NCI-H2196 treated with DMSO at 0.1 percent for 48 hours (cell line): ENCODE measurements around the gene RBL2.
"Not testable (repeated sequence)": the region's sequence is repeated elsewhere in the genome, so short reads cannot be mapped to it uniquely, and the experiment has no call there.

Source experiments
- DNase-seq: peaks from one replicate; lab custom pipeline; 2025; ENCODE audit not compliant: unreplicated experiment; lab: John Stamatoyannopoulos, UW

The RBL2 gene

DNA sequence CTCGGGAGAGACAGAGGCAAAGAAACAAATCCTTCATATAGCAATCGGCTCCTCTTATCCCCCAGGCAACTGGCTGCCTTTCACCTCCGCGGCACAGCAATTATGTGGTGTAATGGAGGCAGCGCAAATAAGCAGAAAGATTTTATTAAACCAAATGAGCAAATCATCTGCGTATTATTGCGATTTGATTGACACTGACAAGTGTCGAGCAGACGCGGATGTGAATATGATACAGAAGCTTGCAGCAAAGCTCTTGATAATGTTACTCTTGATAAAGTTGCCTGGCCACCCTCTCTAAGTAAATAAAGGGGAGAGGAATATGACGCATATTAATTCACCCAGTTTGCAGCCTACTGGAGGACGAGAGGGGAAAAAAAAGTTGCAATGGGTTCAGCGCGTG is 95.2 kb downstream of the RBL2 start:
- no peak for DNase-seq

DNA sequence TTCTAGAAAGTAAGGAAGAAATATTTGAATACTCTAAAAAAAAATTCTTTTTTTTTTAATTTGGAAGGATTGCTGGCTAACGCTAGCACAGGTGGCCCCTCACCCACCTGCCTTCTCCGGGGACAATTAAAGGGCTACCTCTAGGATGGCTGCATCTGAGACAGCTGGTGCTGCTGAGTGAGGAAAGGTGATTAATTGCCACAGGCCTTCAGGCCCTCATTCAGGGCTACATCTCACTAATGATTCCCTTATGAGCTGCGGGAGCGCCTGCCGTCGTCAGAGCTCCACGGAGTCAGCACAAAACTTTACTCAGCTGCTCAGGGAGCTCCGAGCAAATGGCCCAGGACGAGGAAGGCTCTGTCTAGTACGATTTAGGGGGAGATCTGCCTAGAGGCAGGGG is 95.8 kb downstream of the RBL2 start:
- DNase-seq = no peak

DNA sequence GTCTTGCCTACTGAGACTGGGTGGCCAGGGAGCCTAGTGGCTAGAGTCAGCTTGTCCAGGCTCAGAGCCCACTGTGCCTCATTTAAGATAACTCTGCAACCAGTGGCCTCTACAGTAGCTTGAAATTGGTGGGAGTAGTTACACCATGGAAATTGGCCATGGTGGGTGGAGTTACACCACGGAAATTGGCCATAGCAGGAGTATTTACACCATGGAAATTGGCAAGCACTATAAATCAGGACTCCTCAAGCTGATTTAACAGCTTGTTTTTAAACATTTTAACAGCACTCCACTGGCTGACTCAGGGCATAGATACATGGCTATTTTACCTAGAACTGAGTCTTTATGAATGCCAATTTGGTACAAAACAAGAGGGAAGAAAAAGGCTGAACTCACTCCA is 96.5 kb downstream of the RBL2 start:
- DNase-seq = no peak

DNA sequence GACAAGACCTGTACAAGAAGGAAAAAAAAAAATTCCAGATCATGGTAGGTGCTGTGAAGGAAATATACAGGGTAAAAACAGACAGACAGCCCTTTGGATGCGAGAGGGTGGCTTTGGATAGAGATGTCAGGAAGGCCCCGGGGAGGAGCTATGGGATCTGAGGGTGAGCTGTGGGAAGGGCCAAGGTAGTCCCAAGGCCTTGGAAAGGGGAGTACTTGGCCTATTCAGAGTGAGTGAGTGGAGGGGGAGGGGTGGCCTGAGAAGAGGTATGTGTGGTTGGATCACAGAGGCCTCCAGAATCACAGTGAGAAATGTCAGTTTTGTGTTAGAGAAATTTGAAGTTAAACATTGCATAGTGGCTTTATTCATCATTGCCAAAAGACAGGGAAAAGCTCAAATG is 99.9 kb downstream of the RBL2 start:
- no peak for DNase-seq

DNA sequence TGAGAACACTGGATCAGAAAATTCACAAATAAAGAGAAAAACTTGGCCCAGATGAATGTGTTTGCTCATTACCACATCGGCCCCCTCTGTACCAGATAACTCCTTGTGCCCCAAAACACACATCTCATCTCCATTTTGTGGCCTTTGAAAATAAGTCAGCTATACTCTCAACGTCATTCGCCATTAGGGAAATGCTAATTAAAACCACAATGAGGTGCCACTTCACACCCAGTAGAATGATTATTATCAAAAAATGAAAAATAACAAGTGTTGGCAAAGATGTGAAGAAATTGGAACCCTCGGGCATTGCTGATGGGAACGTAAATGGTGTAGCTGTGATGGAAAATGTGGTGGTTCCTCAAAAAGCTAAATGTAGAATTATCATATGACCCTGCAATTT is 103.4 kb downstream of the RBL2 start:
- DNase-seq = no peak

DNA sequence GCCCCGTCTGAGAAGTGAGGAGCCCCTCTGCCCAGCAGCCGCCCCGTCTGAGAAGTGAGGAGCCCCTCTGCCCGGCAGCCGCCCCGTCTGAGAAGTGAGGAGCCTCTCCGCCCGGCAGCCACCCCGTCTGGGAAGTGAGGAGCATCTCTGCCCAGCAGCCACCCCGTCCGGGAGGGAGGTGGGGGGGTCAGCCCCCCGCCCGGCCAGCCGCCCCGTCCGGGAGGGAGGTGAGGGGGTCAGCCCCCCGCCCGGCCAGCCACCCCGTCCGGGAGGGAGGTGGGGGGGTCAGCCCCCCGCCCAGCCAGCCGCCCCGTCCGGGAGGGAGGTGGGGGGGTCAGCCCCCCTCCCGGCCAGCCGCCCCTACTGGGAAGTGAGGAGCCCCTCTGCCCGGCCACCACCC is 105.1 kb downstream of the RBL2 start:
- not testable (repeated sequence) for DNase-seq

DNA sequence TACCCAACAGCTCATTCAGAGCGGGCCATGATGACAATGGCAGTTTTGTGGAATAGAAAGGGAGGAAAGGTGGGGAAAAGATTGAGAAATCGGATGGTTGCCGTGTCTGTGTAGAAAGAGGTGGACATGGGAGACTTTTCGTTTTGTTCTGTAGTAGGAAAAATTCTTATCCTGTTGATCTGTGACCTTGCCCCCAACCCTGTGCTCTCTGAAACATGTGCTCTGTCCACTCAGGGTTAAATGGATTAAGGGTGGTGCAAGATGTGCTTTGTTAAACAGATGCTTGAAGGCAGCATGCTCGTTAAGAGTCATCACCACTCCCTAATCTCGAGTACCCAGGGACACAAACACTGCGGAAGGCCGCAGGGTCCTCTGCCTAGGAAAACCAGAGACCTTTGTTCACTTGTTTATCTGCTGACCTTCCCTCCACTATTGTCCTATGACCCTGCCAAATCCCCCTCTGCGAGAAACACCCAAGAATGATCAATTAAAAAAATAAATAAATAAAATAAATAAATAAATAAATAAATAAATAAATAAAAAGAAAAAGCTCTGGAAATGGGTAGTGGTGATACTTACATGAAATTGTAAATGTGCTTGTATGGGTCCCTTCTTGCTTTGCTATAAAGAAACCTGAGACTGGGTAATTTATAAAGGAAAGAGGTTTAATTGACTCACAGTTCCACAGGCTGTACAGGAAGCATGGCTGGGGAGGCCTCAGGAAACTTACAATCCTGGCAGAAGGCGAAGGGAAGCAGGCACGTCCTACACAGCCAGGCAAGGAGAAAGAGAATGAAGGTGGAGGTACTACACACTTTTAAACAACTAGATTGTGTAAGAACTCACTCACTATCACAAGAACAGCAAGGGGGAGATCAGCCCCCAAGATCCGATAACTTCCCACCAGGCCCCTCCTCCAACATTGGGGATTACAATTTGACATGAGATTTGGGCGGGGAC is 105.8 kb downstream of the RBL2 start:
- not testable (repeated sequence) for DNase-seq
